Psoas muscle (tissue), 8 donors: ENCODE data around the gene KCNN1. TPM values are rescaled to one million over a fixed set of nuclear protein-coding genes. Genes with fewer than 3 reads are reported as not detected.

Experiments
- ATAC-seq, 4 donors: fragments of 200-7000 bp; cut with Tn5 transposase; one replicate each; pipeline ENCODE4 v1.9.1; 2020; ENCODE audit warnings: moderate library complexity in 3 of 4, mild to moderate bottlenecking in 2 of 4
- DNase-seq, 2 donors: peaks; one replicate each; pipeline ENCODE4 v3.0.0-alpha.2; 2020
- H3K27ac ChIP-seq: fragments of 200-600 bp; one replicate; pipeline ENCODE4 v1.8.0; 2022
- H3K27me3 ChIP-seq, 3 donors: fragments of 200-600 bp in 1 of 3; one replicate each; pipeline versions ENCODE4 v1.6.1 to v1.8.0; 2013 to 2022; ENCODE audit warnings: low read length in 2 of 3, mild to moderate bottlenecking in 2 of 3, moderate library complexity in 1 of 3; ENCODE audit not compliant: insufficient read depth in 3 of 3
- H3K36me3 ChIP-seq, 2 donors: fragments of 200-600 bp in 1 of 2; one replicate each; pipeline versions ENCODE4 v1.6.1 to v1.8.0; 2013 to 2022; ENCODE audit warnings: low read depth in 1 of 2, mild to moderate bottlenecking in 1 of 2, moderate library complexity in 1 of 2; ENCODE audit not compliant: insufficient read depth in 1 of 2
- H3K4me1 ChIP-seq: fragments of 200-600 bp; one replicate; pipeline ENCODE4 v1.8.0; 2022
- H3K4me3 ChIP-seq: fragments of 200-600 bp; one replicate; pipeline ENCODE4 v1.8.0; 2022; ENCODE audit warnings: mild to moderate bottlenecking
- H3K9me3 ChIP-seq: fragments of 200-600 bp; one replicate; pipeline ENCODE4 v1.8.0; 2022
- WGBS, 3 donors: extraction: QIAGEN DNeasy Blood & Tissue Kit; methylation state at CpG; one replicate each; pipeline versions ENCODE4 v1.1.6 to v1.1.7; 2013; 5-methylcytosine and 5-hydroxymethylcytosine counted together
- intact Hi-C, 2 donors: fragments of 100-400 bp; cut with DNase I; formaldehyde crosslinking; loops; one replicate each; pipeline versions ENCODE4 v1.11.0 to v1.14.2; 2022
- polyA plus RNA-seq, 3 donors: library from polyadenylated mRNA; stranded (reverse); fragments of 200-250 nt; gene quantifications; one replicate each; pipeline ENCODE4 v1.2.3, GENCODE V29; 2013
- total RNA-seq, 4 donors: library from RNA; stranded (reverse); fragmentation: NEBNext Ultra II Directional in 2 of 4; extraction: Animal tissue kit (Norgen Biotek cat#: 25700) in 2 of 4; gene quantifications; one replicate each; pipeline versions ENCODE4 v1.2.1 to v1.2.4, GENCODE V29; 2021 to 2023
- TF ChIP-seq, protein P1 (sequence below): fragments of 200-600 bp; IDR thresholded peaks from one replicate; pipeline ENCODE4 v1.8.0; 2022; ENCODE audit warnings: antibody characterized with exemption
- donor health status: healthy with polysubstance abuse.
- donor health status: DM: no; HTN: no; CAD: no; lungs with moderate emphysema.
- donor health status: Bipolar disorder and iron deficiency.
- donor health status: healthy.
- donor health status: DM: yes; HTN: yes; CAD: no.
- donor health status: DM: no; HTN: no; CAD: no.
- donor health status: DM: no; HTN: no; CAD: no.
- donor health status: DM: yes; HTN: yes; CAD: no.

The KCNN1 gene
- total and polyA plus RNA-seq, 7 donors, result 0.01 to 0.06 TPM; not detected in 5

DNA sequence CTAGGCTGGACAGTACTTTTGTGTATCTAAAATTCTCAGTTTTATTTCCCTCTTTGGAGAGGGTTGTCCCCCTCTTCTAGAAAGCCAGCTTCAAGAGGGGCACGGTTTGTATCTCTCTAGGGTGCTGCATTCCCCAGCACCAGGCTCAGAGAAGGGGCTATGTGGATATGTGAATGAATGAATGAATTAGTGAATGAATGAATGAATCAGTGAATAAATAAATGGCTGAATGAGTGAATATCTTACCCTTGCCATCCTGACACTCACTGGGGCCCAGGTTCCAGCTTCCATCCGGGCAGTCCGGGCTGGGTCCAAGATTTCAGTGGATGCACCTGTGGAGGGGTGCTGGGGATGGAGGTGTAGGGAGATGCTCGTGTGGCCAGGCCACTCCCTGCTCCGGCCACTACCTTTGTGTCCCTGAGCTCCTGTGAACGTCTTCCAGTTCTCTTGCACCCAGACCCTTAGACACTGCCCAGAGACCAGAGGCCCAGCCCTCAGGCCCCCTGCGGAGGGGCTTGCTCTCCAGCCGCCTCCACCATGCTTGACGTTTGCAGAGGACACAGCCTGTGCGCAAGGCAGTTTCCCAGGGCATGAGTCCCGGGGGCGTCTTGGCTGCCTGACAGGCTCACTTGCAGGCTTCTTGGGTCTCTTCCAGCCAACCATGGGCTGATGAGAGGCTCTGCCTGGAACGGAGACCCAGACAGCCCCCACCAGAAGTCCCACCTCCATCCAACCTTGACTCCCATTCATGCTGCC, 2.8 kb upstream of the KCNN1 start:
- TF ChIP-seq, protein P1, sequence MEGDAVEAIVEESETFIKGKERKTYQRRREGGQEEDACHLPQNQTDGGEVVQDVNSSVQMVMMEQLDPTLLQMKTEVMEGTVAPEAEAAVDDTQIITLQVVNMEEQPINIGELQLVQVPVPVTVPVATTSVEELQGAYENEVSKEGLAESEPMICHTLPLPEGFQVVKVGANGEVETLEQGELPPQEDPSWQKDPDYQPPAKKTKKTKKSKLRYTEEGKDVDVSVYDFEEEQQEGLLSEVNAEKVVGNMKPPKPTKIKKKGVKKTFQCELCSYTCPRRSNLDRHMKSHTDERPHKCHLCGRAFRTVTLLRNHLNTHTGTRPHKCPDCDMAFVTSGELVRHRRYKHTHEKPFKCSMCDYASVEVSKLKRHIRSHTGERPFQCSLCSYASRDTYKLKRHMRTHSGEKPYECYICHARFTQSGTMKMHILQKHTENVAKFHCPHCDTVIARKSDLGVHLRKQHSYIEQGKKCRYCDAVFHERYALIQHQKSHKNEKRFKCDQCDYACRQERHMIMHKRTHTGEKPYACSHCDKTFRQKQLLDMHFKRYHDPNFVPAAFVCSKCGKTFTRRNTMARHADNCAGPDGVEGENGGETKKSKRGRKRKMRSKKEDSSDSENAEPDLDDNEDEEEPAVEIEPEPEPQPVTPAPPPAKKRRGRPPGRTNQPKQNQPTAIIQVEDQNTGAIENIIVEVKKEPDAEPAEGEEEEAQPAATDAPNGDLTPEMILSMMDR, result no peak
- DNase-seq (no peak), ATAC-seq (no peak)
- H3K27ac ChIP-seq, result no peak overlapping the region
- WGBS, 3 donors, result 38 to 50% (median 48%) methylated on average over 12 to 13 of the region's 13 CpGs
- no peaks in the 10 kb centered on the region for H3K9me3 ChIP-seq
- intact Hi-C loops, result loop anchor here in 1 of 2 donors (10.0 kb wide), 1 partner anchor 329 kb away; no protein-coding TSS in a partner anchor
- peaks cover 0 to 65% (median 22%) of the 10 kb centered on the region in 3 donors for H3K27me3 ChIP-seq
- H3K4me3 ChIP-seq, result no peak overlapping the region
- no peaks in the 10 kb centered on the region for H3K36me3 ChIP-seq
- no peaks in the 10 kb centered on the region for H3K4me1 ChIP-seq

DNA sequence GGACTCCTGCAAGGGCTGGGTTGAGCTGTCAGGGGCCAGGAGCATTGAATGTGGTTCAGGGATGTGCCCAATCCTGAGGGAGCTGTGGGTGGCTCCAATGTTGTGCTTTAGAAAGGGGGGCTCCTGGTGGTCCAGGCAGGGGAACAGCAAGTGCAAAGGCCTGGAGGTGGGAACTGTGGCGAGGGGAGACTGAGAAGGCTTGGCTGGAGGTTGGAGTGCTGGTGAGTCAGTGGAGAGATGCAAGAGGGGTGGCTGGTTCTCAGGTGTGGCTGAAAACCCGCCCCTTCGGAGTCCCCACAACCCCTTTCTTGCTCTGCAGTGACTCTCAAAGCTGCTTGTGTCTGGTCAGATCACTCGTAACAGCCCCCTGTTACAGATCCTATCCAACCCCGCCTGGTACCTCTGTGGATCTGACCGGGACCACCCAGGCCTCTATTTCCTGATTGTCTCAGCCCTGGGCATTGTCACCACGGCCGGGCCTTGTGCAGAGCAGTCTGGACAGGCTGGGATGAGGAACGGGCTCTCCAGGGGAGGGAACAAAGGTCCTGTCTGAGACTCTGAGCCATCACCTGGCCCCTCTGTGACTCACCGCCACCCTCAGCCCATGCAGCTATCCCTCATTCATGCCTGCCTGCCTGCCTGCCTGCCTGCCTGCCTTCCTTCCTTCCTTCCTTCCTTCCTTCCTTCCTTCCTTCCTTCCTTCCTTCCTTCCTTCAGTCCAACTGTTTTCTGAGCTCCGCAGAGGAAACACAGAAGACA, 1.4 kb upstream of the KCNN1 start:
- no peaks in the 10 kb centered on the region for H3K4me1 ChIP-seq
- WGBS, 3 donors, result 58 to 60% (median 58%) methylated on average over 9 to 11 of the region's 11 CpGs
- no peaks in the 10 kb centered on the region for H3K9me3 ChIP-seq
- no peak overlapping the region for H3K4me3 ChIP-seq
- intact Hi-C loops, result loop anchor here in 1 of 2 donors (10.0 kb wide), 1 partner anchor 331 kb away; no protein-coding TSS in a partner anchor
- ATAC-seq (no peak), DNase-seq (no peak)
- no peaks in the 10 kb centered on the region for H3K36me3 ChIP-seq
- TF ChIP-seq, protein P1, result no peak
- no peak overlapping the region for H3K27ac ChIP-seq
- peaks cover 0 to 71% (median 22%) of the 10 kb centered on the region in 3 donors for H3K27me3 ChIP-seq

GRCh38 chr19:17966129-17966483, 801 bp upstream of the KCNN1 start:
- 41 to 50% (median 42%) methylated on average over 2 of the region's 2 CpGs for WGBS, 3 donors
- Histone ChIP-seq H3K4me3 (no peak overlapping the region), H3K27ac (no peak overlapping the region), H3K36me3 (no peaks in the 10 kb centered on the region), H3K4me1 (no peaks in the 10 kb centered on the region), H3K27me3 (peaks cover 0 to 71% (median 22%) of the 10 kb centered on the region in 3 donors), H3K9me3 (no peaks in the 10 kb centered on the region)
- DNase-seq (no peak), ATAC-seq (no peak)
- intact Hi-C loops, result loop anchor here in 1 of 2 donors (10.0 kb wide), 1 partner anchor 331 kb away; no protein-coding TSS in a partner anchor
- TF ChIP-seq, protein P1, result no peak

DNA sequence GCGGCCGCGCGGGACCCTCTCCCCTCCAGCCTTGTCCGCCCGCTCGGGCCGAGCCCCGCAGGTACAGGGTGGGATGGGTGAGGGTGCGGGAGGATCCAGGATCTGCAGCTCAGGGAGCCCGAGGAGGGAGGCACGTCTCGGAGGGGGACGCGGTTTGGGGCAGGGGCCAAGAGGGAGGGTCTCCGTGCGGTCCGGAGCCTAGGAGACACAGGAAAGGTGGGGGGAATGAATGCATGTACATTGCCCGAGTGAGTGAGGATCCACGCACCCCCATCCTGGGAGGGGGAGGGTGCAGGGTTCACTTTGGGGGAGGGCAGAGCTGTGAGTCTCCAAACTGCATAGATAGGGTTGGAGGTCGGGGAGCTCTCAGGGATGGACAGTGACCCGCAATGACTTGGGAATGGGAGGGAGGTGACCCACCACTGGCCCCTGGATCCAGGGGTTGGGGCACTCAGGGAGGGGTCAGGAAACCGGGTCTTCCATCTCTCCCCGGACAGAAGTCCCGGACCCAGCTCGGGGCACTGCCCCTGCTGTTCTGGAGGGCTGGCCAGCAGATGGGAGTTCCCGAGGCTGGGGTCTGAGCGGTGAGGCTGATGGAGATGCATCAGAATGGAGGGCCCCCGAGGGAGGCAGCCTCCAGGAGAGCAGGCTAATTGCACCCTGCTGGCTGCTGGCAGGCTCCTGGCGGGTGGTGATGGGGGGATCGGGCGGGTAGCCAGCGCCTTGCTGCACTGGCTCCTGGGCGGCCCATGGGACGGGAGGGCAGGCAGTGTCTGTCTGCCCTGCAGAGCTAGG, 547 bp downstream of the KCNN1 start:
- Histone ChIP-seq H3K27me3 (peaks cover 0 to 63% (median 19%) of the 10 kb centered on the region in 3 donors), H3K4me3 (peak overlapping the region; percentile 38), H3K36me3 (no peaks in the 10 kb centered on the region), H3K9me3 (no peaks in the 10 kb centered on the region), H3K4me1 (no peaks in the 10 kb centered on the region), H3K27ac (no peak overlapping the region)
- intact Hi-C loops, result loop anchor here in 1 of 2 donors (10.0 kb wide), 1 partner anchor 333 kb away; no protein-coding TSS in a partner anchor
- TF ChIP-seq, protein P1, result no peak
- DNase-seq (no peak), ATAC-seq (no peak)
- 7 to 9% (median 8%) methylated on average over 26 to 35 of the region's 35 CpGs for WGBS, 3 donors
